Pancreas (tissue), 10 donors: ENCODE data around the gene APLP2. TPM values are rescaled to one million over a fixed set of nuclear protein-coding genes. Genes with fewer than 3 reads are reported as not detected.

ENCODE experiments used
- ATAC-seq, 4 donors: fragments of 200-7000 bp; cut with Tn5 transposase; one replicate each; pipeline versions ENCODE4 v1.8.0 to v1.9.1; 2020; ENCODE audit warnings: mild to moderate bottlenecking in 4 of 4, moderate library complexity in 4 of 4
- DNase-seq, 6 donors: peaks; one replicate each; pipeline ENCODE4 v3.0.0-alpha.2; 2020
- FAIRE-seq: peaks from 2 replicates; lab custom pipeline; 2012; peaks lifted over from hg19 to GRCh38; lab: Jason Lieb, UNC
- H3K27ac ChIP-seq, 4 donors: fragments of 200-600 bp; sonication (generic); 1 replicate in 3 of 4; 2 replicates in 1 of 4; pipeline versions ENCODE4 v1.5.0 to v1.8.0; 2020
- H3K27me3 ChIP-seq, 4 donors: fragments of 200-600 bp; one replicate each; pipeline ENCODE4 v1.8.0; 2021
- H3K36me3 ChIP-seq, 3 donors: fragments of 200-600 bp; sonication (generic) in 1 of 3; one replicate each; pipeline versions ENCODE4 v1.5.0 to v1.8.0; 2020 to 2021
- H3K4me1 ChIP-seq, 3 donors: fragments of 200-600 bp; one replicate each; pipeline ENCODE4 v1.8.0; 2021
- H3K4me3 ChIP-seq, 4 donors: fragments of 200-600 bp; sonication (generic) in 2 of 4; one replicate each; pipeline versions ENCODE4 v1.5.0 to v1.8.0; 2020 to 2021
- H3K9me3 ChIP-seq, 4 donors: fragments of 200-600 bp; one replicate each; pipeline ENCODE4 v1.8.0; 2021
- WGBS, 2 donors: extraction: QIAGEN DNeasy Blood & Tissue Kit; methylation state at CpG; one replicate each; pipeline ENCODE4 v1.1.7; 2013; 5-methylcytosine and 5-hydroxymethylcytosine counted together
- intact Hi-C, 3 donors: fragments of 100-400 bp; cut with DNase I; formaldehyde crosslinking; loops; one replicate each; pipeline versions ENCODE4 v1.11.1 to v1.14.2; 2022
- polyA plus RNA-seq, 2 donors: library from polyadenylated mRNA; stranded (reverse); fragments of 200-250 nt; gene quantifications; one replicate each; pipeline ENCODE4 v1.2.3, GENCODE V29; 2013
- total RNA-seq, 6 donors: library from RNA; stranded (reverse); fragmentation: NEBNext Ultra II Directional in 4 of 6; extraction: Animal tissue kit (Norgen Biotek cat#: 25700) in 4 of 6; gene quantifications; one replicate each; pipeline versions ENCODE4 v1.2.1 to v1.2.4, GENCODE V29; 2021 to 2023
- TF ChIP-seq, protein P1 (sequence below), 4 donors: fragments of 200-600 bp; sonication (generic) in 3 of 4; IDR thresholded peaks; one replicate each; pipeline versions ENCODE4 v1.5.0 to v1.8.0; 2021; ENCODE audit warnings: antibody characterized with exemption in 4 of 4
- donor health status: healthy with polysubstance abuse.
- donor health status: DM: no; HTN: no; CAD: no; lungs with moderate emphysema.
- donor health status: DM: no; HTN: no; CAD: no.
- donor health status: control.
- donor health status: control.
- donor health status: Bipolar disorder and iron deficiency.
- donor health status: DM: yes; HTN: yes; CAD: no.
- donor health status: DM: no; HTN: no; CAD: no.
- donor health status: DM: no; HTN: no; CAD: no.
- donor health status: DM: yes; HTN: yes; CAD: no.

The APLP2 gene
- total and polyA plus RNA-seq, 8 donors, result 45.3 to 171 (median 101) TPM

- Histone ChIP-seq H3K4me3 (no peak overlapping the region), H3K27me3 (no peaks in the 10 kb centered on the region), H3K4me1 (peaks cover 2 to 15% (median 4%) of the 10 kb centered on the region in 3 donors), H3K27ac (no peak overlapping the region), H3K36me3 (no peaks in the 10 kb centered on the region), H3K9me3 (no peaks in the 10 kb centered on the region)
- intact Hi-C loops, result no loop called here
- no peak for FAIRE-seq
- TF ChIP-seq, protein P1, sequence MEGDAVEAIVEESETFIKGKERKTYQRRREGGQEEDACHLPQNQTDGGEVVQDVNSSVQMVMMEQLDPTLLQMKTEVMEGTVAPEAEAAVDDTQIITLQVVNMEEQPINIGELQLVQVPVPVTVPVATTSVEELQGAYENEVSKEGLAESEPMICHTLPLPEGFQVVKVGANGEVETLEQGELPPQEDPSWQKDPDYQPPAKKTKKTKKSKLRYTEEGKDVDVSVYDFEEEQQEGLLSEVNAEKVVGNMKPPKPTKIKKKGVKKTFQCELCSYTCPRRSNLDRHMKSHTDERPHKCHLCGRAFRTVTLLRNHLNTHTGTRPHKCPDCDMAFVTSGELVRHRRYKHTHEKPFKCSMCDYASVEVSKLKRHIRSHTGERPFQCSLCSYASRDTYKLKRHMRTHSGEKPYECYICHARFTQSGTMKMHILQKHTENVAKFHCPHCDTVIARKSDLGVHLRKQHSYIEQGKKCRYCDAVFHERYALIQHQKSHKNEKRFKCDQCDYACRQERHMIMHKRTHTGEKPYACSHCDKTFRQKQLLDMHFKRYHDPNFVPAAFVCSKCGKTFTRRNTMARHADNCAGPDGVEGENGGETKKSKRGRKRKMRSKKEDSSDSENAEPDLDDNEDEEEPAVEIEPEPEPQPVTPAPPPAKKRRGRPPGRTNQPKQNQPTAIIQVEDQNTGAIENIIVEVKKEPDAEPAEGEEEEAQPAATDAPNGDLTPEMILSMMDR (IDR thresholded peaks at IDR 0.05), result no peak
- no peak for ATAC-seq
- DNase-seq, result no peak
- 76 to 82% methylated on average over 1 of the region's 1 CpG for WGBS, 2 donors
These were observed 81.5 kb downstream of the APLP2 start for GRCh38 chr11:130151196-130151595.

DNA sequence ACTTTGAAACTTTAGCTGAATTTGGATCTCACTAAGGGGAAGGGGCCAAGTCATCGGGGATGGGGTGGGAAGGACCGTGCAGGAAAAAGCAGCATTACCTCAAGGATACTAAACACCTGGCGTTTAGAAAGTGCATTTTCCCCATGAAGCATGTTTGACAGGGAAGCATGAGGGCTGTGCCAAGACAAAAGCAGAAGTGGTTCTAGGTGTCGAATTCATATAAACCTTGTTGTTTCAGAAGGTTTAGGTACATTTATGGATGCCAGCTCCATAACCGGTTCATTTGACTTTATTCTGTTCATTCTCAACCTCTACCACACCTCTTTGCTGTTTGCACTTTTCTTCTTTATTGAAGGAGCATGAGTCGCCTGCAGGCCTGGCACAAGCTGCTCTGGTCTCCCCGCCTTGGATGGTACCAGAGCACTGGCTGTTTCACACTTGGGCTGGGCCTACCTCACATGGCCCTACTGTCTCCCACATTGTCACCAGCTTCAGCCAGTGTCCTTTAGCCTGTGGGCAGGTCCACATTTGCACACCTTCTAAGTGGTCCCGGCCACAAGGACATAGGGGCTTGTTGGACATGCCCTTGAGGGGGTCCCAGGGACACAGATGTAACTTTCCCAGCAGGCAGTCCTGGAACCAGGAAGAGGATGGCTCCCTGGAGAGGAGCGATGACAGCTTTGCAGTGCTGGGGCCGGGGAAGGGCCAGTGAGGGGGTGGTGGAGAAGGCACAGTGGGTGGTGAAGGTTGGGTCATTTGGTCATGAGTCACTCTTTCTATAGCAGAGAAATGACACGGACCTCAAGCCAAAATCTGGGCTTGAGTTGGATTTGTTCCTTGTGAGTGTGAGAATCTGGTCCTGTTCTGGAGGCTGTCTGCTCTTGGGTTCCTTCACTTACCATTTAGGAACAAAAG is 86.7 kb downstream of the APLP2 start:
- no peak overlapping the region for H3K27ac ChIP-seq
- no peak for ATAC-seq
- no peaks in the 10 kb centered on the region for H3K9me3 ChIP-seq
- TF ChIP-seq, protein P1 (IDR thresholded peaks at IDR 0.05), result no peak
- H3K4me1 ChIP-seq, result peaks cover 0 to 4% (median 0%) of the 10 kb centered on the region in 3 donors
- intact Hi-C loops, result no loop called here
- H3K27me3 ChIP-seq, result no peaks in the 10 kb centered on the region
- 80 to 85% methylated on average over 11 of the region's 11 CpGs for WGBS, 2 donors
- no peak for DNase-seq
- FAIRE-seq, result no peak
- H3K36me3 ChIP-seq, result no peaks in the 10 kb centered on the region
- no peak overlapping the region for H3K4me3 ChIP-seq

DNA sequence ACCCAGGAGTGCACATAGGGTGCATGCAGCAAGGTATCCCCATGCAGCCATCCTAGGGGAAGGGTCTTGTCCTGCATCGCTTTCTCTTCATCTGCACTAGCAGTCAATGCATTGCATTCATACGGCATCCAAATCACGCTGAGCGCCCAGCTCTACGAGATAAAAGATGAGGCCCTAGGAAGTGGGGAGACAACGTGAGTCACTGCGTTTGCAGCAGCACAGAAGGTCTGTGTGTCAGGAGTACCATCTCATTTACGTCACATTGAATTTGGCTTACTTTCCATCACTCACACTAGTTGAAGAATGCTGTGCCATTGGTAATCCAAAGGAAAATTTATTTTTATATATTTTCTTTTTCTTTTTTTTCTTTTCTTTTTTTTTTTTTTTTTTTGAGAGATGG is 87.4 kb downstream of the APLP2 start:
- peaks cover 0 to 11% (median 6%) of the 10 kb centered on the region in 3 donors for H3K4me1 ChIP-seq
- H3K27me3 ChIP-seq, result no peaks in the 10 kb centered on the region
- H3K36me3 ChIP-seq, result no peaks in the 10 kb centered on the region
- TF ChIP-seq, protein P1 (IDR thresholded peaks at IDR 0.05), result no peak
- H3K9me3 ChIP-seq, result no peaks in the 10 kb centered on the region
- ATAC-seq, result no peak
- intact Hi-C loops, result no loop called here
- H3K27ac ChIP-seq, result no peak overlapping the region
- no peak for DNase-seq
- 89 to 92% methylated on average over 8 of the region's 8 CpGs for WGBS, 2 donors
- no peak overlapping the region for H3K4me3 ChIP-seq
- FAIRE-seq, result no peak

GRCh38 chr11:130157840-130158239 is 88.1 kb downstream of the APLP2 start:
- ATAC-seq (no peak), FAIRE-seq (no peak)
- intact Hi-C loops, result no loop called here

More at GRCh38 chr11:130157840-130158239, 88.1 kb downstream of the APLP2 start:
- H3K27ac ChIP-seq, result no peak overlapping the region
- DNase-seq, result no peak
- TF ChIP-seq, protein P1 (IDR thresholded peaks at IDR 0.05), result no peak
- H3K4me3 ChIP-seq, result no peak overlapping the region
- no peaks in the 10 kb centered on the region for H3K9me3 ChIP-seq
- WGBS, 2 donors, result 83 to 86% methylated on average over 3 of the region's 3 CpGs
- H3K36me3 ChIP-seq, result no peaks in the 10 kb centered on the region
- peaks cover 0 to 19% (median 6%) of the 10 kb centered on the region in 3 donors for H3K4me1 ChIP-seq
- H3K27me3 ChIP-seq, result no peaks in the 10 kb centered on the region
